Upper lobe of right lung (tissue), 1 donor: Measurements from ENCODE around the gene HDGF. TPM values are rescaled to one million over a fixed set of nuclear protein-coding genes. Genes with fewer than 3 reads are reported as not detected.

Experiments used
- ATAC-seq: fragments of 200-7000 bp; cut with Tn5 transposase; one replicate; pipeline ENCODE4 v1.9.1; 2020; ENCODE audit warnings: mild to moderate bottlenecking, moderate library complexity
- DNase-seq: peaks from one replicate; pipeline ENCODE4 v3.0.0-alpha.2; 2020
- H3K27ac ChIP-seq: fragments of 200-600 bp; one replicate; pipeline ENCODE4 v1.8.0; 2022
- H3K27me3 ChIP-seq: fragments of 200-600 bp; one replicate; pipeline ENCODE4 v1.8.0; 2022; ENCODE audit warnings: mild to moderate bottlenecking
- H3K36me3 ChIP-seq: fragments of 200-600 bp; one replicate; pipeline ENCODE4 v1.8.0; 2022
- H3K4me1 ChIP-seq: fragments of 200-600 bp; one replicate; pipeline ENCODE4 v1.8.0; 2022
- H3K4me3 ChIP-seq: fragments of 200-600 bp; one replicate; pipeline ENCODE4 v1.8.0; 2022; ENCODE audit warnings: mild to moderate bottlenecking
- H3K9me3 ChIP-seq: fragments of 200-600 bp; one replicate; pipeline ENCODE4 v1.8.0; 2022
- intact Hi-C: fragments of 100-400 bp; cut with DNase I; formaldehyde crosslinking; loops from one replicate; pipeline ENCODE4 v1.11.0; 2022
- total RNA-seq: library from RNA; stranded (reverse); fragmentation: NEBNext Ultra II Directional; extraction: Animal tissue kit (Norgen Biotek cat#: 25700); gene quantifications from one replicate; pipeline ENCODE4 v1.2.1, GENCODE V29; 2021
- TF ChIP-seq, protein P1 (sequence below): fragments of 200-600 bp; IDR thresholded peaks from one replicate; pipeline ENCODE4 v1.8.0; 2022; ENCODE audit warnings: antibody characterized with exemption
- donor health status: DM: no; HTN: yes; CAD: no; lungs with severe emphysema.

The HDGF gene
- total RNA-seq, 1 donor from 2014 or later: 144 TPM

DNA sequence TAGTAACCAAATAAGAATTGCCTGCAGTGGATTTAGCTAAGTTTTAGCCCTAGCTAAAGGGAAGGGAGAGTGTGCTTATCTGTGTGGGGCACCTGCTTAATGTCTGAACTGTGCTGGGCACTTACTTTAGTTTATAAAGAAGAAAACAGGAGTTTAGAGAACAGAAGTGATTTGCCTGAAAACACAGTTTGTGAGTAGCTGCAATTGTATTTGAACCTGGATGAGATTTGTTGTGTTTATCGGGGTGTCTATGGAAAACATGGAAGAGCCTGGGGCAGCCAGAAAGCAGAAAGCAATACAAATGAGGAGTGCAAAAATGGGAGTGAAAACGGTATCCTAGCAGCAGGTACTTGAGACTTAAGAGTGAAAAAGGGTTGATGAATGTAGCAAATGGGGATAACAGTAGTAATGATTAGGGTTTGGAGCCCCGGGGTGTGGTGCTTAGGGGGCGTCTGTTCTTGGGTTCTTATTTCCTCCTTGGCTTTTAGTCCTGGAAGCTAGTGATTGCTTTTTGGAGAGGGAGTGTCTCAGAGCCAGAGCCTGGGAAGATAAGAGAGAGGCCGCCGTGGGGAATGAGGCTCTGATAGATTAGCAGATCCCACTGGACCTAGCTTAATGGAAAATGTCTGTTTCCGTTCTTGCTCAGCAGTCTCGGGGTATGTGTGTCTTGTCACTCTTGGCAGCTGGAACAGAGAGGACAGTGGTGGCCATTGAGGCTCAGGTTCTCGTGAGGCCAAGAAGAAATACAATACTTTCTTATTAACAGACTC, 21.4 kb upstream of the HDGF start:
- Histone ChIP-seq H3K27me3 (no peaks in the 10 kb centered on the region), H3K36me3 (peaks cover 18% of the 10 kb centered on the region), H3K4me1 (peaks cover 43% of the 10 kb centered on the region), H3K9me3 (no peaks in the 10 kb centered on the region), H3K4me3 (no peak overlapping the region), H3K27ac (no peak overlapping the region)
- intact Hi-C loops: no loop called here
- TF ChIP-seq, protein P1, sequence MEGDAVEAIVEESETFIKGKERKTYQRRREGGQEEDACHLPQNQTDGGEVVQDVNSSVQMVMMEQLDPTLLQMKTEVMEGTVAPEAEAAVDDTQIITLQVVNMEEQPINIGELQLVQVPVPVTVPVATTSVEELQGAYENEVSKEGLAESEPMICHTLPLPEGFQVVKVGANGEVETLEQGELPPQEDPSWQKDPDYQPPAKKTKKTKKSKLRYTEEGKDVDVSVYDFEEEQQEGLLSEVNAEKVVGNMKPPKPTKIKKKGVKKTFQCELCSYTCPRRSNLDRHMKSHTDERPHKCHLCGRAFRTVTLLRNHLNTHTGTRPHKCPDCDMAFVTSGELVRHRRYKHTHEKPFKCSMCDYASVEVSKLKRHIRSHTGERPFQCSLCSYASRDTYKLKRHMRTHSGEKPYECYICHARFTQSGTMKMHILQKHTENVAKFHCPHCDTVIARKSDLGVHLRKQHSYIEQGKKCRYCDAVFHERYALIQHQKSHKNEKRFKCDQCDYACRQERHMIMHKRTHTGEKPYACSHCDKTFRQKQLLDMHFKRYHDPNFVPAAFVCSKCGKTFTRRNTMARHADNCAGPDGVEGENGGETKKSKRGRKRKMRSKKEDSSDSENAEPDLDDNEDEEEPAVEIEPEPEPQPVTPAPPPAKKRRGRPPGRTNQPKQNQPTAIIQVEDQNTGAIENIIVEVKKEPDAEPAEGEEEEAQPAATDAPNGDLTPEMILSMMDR: no peak
- no peak for DNase-seq
- no peak for ATAC-seq

DNA sequence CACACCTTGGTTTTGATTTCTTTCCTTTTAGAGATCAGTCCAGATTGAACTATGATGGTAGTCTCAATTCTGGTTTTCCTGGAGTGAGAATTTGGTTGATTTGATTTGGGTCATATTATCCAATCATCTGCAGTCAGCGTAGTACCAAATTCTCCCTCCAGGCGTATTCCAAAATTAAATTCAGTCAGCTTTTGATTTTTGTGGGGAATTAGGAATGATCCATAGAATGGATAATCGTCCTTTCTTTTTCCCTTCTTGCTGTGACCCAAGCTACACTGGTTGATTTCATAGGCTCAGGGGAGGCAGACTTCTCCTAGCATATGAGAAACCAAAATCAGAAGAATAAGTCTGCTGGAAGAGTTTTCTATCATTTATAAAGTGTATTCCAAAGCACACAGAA, 20.7 kb upstream of the HDGF start:
- Histone ChIP-seq H3K4me1 (peaks cover 37% of the 10 kb centered on the region), H3K27me3 (no peaks in the 10 kb centered on the region), H3K36me3 (peaks cover 18% of the 10 kb centered on the region), H3K9me3 (no peaks in the 10 kb centered on the region), H3K27ac (no peak overlapping the region), H3K4me3 (no peak overlapping the region)
- TF ChIP-seq, protein P1: no peak
- DNase-seq (no peak), ATAC-seq (no peak)
- intact Hi-C loops: no loop called here

DNA sequence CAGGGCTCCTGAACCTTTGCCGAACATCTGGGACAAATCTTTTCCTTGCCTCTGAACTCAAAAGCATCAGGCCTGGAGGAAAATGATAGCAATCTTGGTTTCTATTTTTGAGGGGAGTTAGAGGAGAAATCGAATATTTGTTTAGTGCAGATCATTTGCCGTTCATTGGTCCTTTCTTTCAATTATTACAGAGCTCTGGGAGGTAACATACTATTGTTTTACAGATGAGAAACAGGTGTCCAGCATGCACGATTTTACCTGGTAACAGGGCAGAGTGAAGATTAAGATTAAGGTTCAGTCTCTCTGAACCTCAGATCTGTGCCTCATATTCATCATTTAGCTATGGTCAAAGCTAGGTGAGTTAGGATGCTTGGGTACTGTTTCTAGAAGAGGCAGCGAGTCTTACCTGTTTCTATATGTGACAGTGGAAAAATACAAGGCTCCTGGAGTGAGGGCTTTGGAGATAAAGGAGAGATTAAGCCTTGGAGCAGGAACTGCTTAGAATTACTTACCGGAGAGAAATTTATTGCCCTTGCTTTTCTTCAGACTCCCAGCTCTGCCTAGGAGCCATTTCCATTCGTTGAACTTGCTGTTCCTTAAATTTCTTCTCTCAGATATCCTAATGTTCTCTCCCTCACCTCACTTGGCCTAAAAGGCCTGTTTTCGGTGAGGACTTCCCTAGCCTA, 17.3 kb upstream of the HDGF start:
- Histone ChIP-seq H3K4me1 (peaks cover 42% of the 10 kb centered on the region), H3K36me3 (peaks cover 18% of the 10 kb centered on the region), H3K9me3 (no peaks in the 10 kb centered on the region), H3K4me3 (peak overlapping the region; percentile 88), H3K27ac (peak overlapping the region; percentile 91), H3K27me3 (no peaks in the 10 kb centered on the region)
- intact Hi-C loops: no loop called here
- no peak for ATAC-seq
- no peak for DNase-seq
- TF ChIP-seq, protein P1: no peak

DNA sequence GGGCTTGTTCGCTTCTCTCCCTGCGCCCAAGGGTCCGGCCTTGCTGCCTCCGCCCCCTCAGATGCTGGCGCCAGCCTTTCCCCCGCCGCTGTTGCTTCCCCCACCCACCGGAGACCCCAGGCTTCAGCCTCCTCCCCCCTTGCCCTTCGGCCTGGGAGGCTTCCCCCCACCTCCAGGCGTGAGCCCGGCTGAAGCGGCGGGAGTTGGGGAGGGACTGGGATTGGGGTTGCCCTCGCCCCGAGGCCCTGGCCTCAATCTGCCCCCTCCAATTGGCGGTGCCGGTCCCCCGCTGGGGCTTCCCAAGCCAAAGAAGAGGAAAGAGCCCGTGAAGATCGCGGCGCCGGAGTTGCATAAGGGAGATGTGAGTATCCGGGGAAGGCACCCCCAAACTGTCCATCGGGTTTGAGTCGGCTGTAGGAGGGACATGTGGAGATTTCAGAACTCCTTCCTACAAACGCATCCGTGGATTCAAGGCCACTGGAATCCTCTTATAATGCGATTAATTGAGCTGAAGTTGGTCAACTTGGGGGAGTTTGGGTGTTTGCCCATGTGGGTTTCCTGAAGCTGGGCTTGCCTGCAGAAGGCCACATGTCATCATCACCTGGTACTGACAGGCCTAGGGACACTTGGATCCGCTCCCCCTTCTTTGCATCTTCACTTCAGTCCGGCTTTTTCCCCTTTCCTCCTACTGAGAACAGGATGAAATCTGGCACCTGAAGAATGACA, 16.6 kb upstream of the HDGF start:
- TF ChIP-seq, protein P1: no peak
- Histone ChIP-seq H3K4me3 (peak overlapping the region; percentile 88), H3K9me3 (no peaks in the 10 kb centered on the region), H3K4me1 (peaks cover 42% of the 10 kb centered on the region), H3K36me3 (peaks cover 18% of the 10 kb centered on the region), H3K27ac (peak overlapping the region; percentile 91), H3K27me3 (no peaks in the 10 kb centered on the region)
- intact Hi-C loops: no loop called here
- DNase-seq: peak; percentile 79
- ATAC-seq: peak; percentile 7

DNA sequence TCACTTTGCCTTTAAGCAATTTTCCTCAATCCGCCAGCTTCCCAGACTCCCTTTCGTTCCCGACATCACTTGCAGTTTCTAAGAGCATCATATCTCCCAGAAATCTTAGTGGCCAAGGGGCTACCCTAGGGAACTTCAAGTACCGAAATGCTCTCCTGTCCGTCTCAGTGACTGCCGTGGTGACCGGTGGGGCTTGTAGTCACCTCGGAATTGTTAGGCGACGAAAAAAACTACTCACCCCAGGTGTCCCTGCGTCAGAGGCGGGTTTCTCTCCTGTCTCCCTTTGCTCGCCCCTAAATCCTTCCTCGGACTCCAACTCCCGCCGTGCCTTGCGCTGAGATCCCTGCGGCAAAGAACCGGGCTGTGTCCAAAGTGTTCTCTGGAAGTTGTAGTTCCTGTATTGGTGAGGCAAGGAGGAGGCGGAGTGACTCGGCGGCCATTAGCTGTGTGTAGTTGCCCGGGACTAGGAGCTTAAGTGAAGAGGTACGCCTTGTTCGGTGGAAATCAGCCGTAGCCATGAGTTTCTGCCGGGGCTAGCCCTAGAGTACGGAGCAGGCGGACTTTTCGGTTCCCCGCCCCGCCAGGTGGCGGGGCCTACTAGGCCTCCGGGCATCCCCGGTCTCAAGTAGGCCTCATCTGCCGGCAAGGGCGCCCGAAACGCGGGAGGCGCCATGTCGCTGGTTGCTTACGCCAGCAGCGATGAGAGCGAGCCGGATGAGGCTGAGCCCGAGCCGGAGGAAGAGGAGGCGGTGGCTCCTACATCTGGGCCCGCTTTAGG, 15.8 kb upstream of the HDGF start, which contains the start of gene PRCC:
PRCC (plus strand) TSS at position 435 of the 778 bp plus-strand sequence; CDS start at position 672, 237 bp downstream.
- Histone ChIP-seq H3K4me1 (peaks cover 35% of the 10 kb centered on the region), H3K27me3 (no peaks in the 10 kb centered on the region), H3K27ac (peak within 1 kb of the TSS; percentile 91), H3K9me3 (no peaks in the 10 kb centered on the region), H3K4me3 (peak within 1 kb of the TSS; percentile 88), H3K36me3 (peaks cover 18% of the 10 kb centered on the region)
- TF ChIP-seq, protein P1: no peak
- ATAC-seq (peak; percentile 97), DNase-seq (peak; percentile 98)
- intact Hi-C loops: no loop called here
